Smooth muscle cell of the coronary artery (primary cell): Measurements from ENCODE around the gene KRTAP19-2. TPM values are rescaled to one million over a fixed set of nuclear protein-coding genes. Genes with fewer than 3 reads are reported as not detected.

Source experiments
- total RNA-seq: library from RNA; depleted of rRNA; stranded (reverse); fragments of >200 nt; gene quantifications from 2 replicates; pipeline ENCODE4 v1.2.3, GENCODE V29; 2014; ENCODE audit warnings: low replicate concordance

The KRTAP19-2 gene
- total RNA-seq, result not detected in 2 replicates

GRCh38 chr21:30487336-30487735 is at the start of gene KRTAP19-2:
Gene KRTAP19-2, minus strand, starts transcription at chr21:30487436. Its CDS starts 88 bp downstream, at chr21:30487348.

GRCh38 chr21:30502041-30502440 is 14.8 kb upstream of the KRTAP19-2 start, which contains the start of gene KRTAP19-5:
Gene KRTAP19-5, minus strand, starts transcription at chr21:30502141. Its CDS starts 51 bp downstream, at chr21:30502090.

GRCh38 chr21:30497065-30497464 is 9.8 kb upstream of the KRTAP19-2 start, which contains the start of gene KRTAP19-4:
Gene KRTAP19-4, minus strand, starts transcription at chr21:30497165. Its CDS starts 55 bp downstream, at chr21:30497110.

GRCh38 chr21:30491963-30492428 is 4.8 kb upstream of the KRTAP19-2 start, which contains the start of gene KRTAP19-3:
Gene KRTAP19-3, minus strand, starts transcription at chr21:30492013. Its CDS starts 56 bp downstream, at chr21:30491957.

GRCh38 chr21:30480145-30480544 is 7.1 kb downstream of the KRTAP19-2 start, which contains the start of gene KRTAP19-1:
Gene KRTAP19-1, minus strand, starts transcription at chr21:30480367. Its CDS starts 50 bp downstream, at chr21:30480317.

GRCh38 chr21:30439975-30440374 is 47.3 kb downstream of the KRTAP19-2 start, which contains the start of gene KRTAP15-1:
Gene KRTAP15-1, plus strand, starts transcription at chr21:30440275. Its CDS starts 53 bp downstream, at chr21:30440328.

Other genes with a start within 250 kb of the KRTAP19-2 start
- not detected in 2 replicates for gene KRTAP24-1, start 204.5 kb downstream of the KRTAP19-2 start, total RNA-seq
- not detected in 2 replicates for gene KRTAP25-1, start 197.9 kb downstream of the KRTAP19-2 start, total RNA-seq
- not detected in 2 replicates for gene KRTAP26-1, start 167.1 kb downstream of the KRTAP19-2 start, total RNA-seq
- not detected in 2 replicates for gene KRTAP27-1, start 149.7 kb downstream of the KRTAP19-2 start, total RNA-seq
- gene KRTAP23-1, start 138.8 kb downstream of the KRTAP19-2 start, total RNA-seq, result not detected in 2 replicates
- gene KRTAP13-2, start 115.2 kb downstream of the KRTAP19-2 start, total RNA-seq, result not detected in 2 replicates
- not detected in 2 replicates for gene KRTAP13-1, start 91.4 kb downstream of the KRTAP19-2 start, total RNA-seq
- gene KRTAP13-3, start 61.5 kb downstream of the KRTAP19-2 start, total RNA-seq, result not detected in 2 replicates
- gene KRTAP13-4, start 57.2 kb downstream of the KRTAP19-2 start, total RNA-seq, result not detected in 2 replicates
- gene KRTAP15-1, start 47.2 kb downstream of the KRTAP19-2 start, total RNA-seq, result not detected in 2 replicates
- gene KRTAP19-1, start 7.1 kb downstream of the KRTAP19-2 start, total RNA-seq, result not detected in 2 replicates
- gene KRTAP19-3, start 4.6 kb upstream of the KRTAP19-2 start, total RNA-seq, result not detected in 2 replicates
- not detected in 2 replicates for gene KRTAP19-4, start 9.7 kb upstream of the KRTAP19-2 start, total RNA-seq
- not detected in 2 replicates for gene KRTAP19-5, start 14.7 kb upstream of the KRTAP19-2 start, total RNA-seq
- gene KRTAP19-6, start 54.4 kb upstream of the KRTAP19-2 start, total RNA-seq, result not detected in 2 replicates
- not detected in 2 replicates for gene KRTAP19-7, start 73.9 kb upstream of the KRTAP19-2 start, total RNA-seq
- gene KRTAP22-2, start 103.0 kb upstream of the KRTAP19-2 start, total RNA-seq, result not detected in 2 replicates
- gene KRTAP6-3, start 105.0 kb upstream of the KRTAP19-2 start, total RNA-seq, result not detected in 2 replicates
- gene KRTAP6-2, start 111.5 kb upstream of the KRTAP19-2 start, total RNA-seq, result not detected in 2 replicates
- gene KRTAP22-1, start 113.7 kb upstream of the KRTAP19-2 start, total RNA-seq, result not detected in 2 replicates
- not detected in 2 replicates for gene KRTAP6-1, start 126.5 kb upstream of the KRTAP19-2 start, total RNA-seq
- not detected in 2 replicates for gene KRTAP20-1, start 129.0 kb upstream of the KRTAP19-2 start, total RNA-seq
- gene KRTAP20-4, start 133.2 kb upstream of the KRTAP19-2 start, total RNA-seq, result not detected in 2 replicates
- not detected in 2 replicates for gene KRTAP20-2, start 147.8 kb upstream of the KRTAP19-2 start, total RNA-seq
- gene KRTAP20-3, start 155.4 kb upstream of the KRTAP19-2 start, total RNA-seq, result not detected in 2 replicates
- not detected in 2 replicates for gene KRTAP21-3, start 231.3 kb upstream of the KRTAP19-2 start, total RNA-seq